GM12878 (cell line): Measurements from ENCODE around the gene RBM12. TPM values are rescaled to one million over a fixed set of nuclear protein-coding genes. Genes with fewer than 3 reads are reported as not detected.

Source experiments
- ATAC-seq: fragments of 200-7000 bp; cut with Tn5 transposase; 3 replicates; pipeline ENCODE4 v1.9.1; 2020; ENCODE audit warnings: mild to moderate bottlenecking, moderate library complexity
- BruUV-seq: library from RNA; stranded (reverse); fragments of 400-500 nt; replicated peaks from 2 replicates; lab custom pipeline; 2021; lab: Mats Ljungman, UMichigan
- CTCF ChIA-PET: fragments of 300-600 bp; sonication (Branson Sonifier 250); formaldehyde crosslinking; extraction: SDS; loops from one replicate; lab custom pipeline; 2021; ENCODE audit warnings: inconsistent platforms; lab: Yijun Ruan, JAX
- POLR2A ChIA-PET: fragments of 350-600 bp; formaldehyde crosslinking; extraction: SDS; loops from one replicate; lab custom pipeline; 2021; ENCODE audit warnings: inconsistent platforms; lab: Charles Lee
- RAD21 ChIA-PET: fragments of 300-600 bp; sonication (Branson Sonifier 250); formaldehyde crosslinking; loops from one replicate; lab custom pipeline; 2023; ENCODE audit warnings: antibody characterized with exemption; ENCODE audit not compliant: unreplicated experiment; lab: Charles Lee
- SMC1A ChIA-PET: fragments of 300-600 bp; sonication (Branson Sonifier 250); formaldehyde crosslinking; loops from one replicate; lab custom pipeline; 2023; ENCODE audit not compliant: unreplicated experiment, uncharacterized antibody; lab: Charles Lee
- DNase-seq: peaks from one replicate; pipeline ENCODE4 v3.0.0-alpha.2; 2011; ENCODE audit warnings: low read depth, low spot score
- FAIRE-seq: peaks from 3 replicates; lab custom pipeline; 2011; peaks lifted over from hg19 to GRCh38; lab: Jason Lieb, UNC
- H2AFZ ChIP-seq: 2 replicates; pipeline ENCODE4 v1.6.0; 2011; ENCODE audit warnings: low read depth, low read length, control low read depth; ENCODE audit not compliant: control insufficient read depth
- H3K27ac ChIP-seq: 2 replicates; pipeline ENCODE4 v1.5.1; 2011; ENCODE audit warnings: control low read depth; ENCODE audit not compliant: control insufficient read depth, insufficient read depth
- H3K27me3 ChIP-seq, 2 experiments: replicated peaks in 1 of 2; 2 replicates each; pipeline versions ENCODE4 v1.6.0 to v1.6.1; 2011; ENCODE audit warnings: low read length in 1 of 2; ENCODE audit not compliant: control insufficient read depth in 2 of 2, insufficient read depth in 2 of 2
- H3K36me3 ChIP-seq, 2 experiments: 2 replicates each; pipeline ENCODE4 v1.5.1; 2011; ENCODE audit warnings: low read length in 1 of 2; ENCODE audit not compliant: control insufficient read depth in 2 of 2, insufficient read depth in 2 of 2
- H3K4me1 ChIP-seq: 2 replicates; pipeline ENCODE4 v1.6.1; 2011; ENCODE audit warnings: mild to moderate bottlenecking, low read length, moderate library complexity, mixed read lengths; ENCODE audit not compliant: control insufficient read depth, insufficient read depth
- H3K4me2 ChIP-seq: 2 replicates; pipeline ENCODE4 v1.6.0; 2011; ENCODE audit warnings: control low read depth; ENCODE audit not compliant: control insufficient read depth, insufficient read depth
- H3K4me3 ChIP-seq: fragments of 200-600 bp; sonication (generic); 2 replicates; pipeline ENCODE4 v1.5.1; 2016
- H3K79me2 ChIP-seq: 2 replicates; pipeline ENCODE4 v1.6.0; 2011; ENCODE audit warnings: low read length; ENCODE audit not compliant: control insufficient read depth, insufficient read depth
- H3K9ac ChIP-seq: 2 replicates; pipeline ENCODE4 v1.8.0; 2011; ENCODE audit warnings: low read length, control low read depth, mixed read lengths; ENCODE audit not compliant: control insufficient read depth, insufficient read depth
- H3K9me3 ChIP-seq: replicated peaks from 3 replicates; pipeline ENCODE4 v1.5.1; 2011; ENCODE audit warnings: mild to moderate bottlenecking, low read length; ENCODE audit not compliant: control insufficient read depth, insufficient read depth
- H4K20me1 ChIP-seq: 2 replicates; pipeline ENCODE4 v1.6.0; 2011; ENCODE audit not compliant: control insufficient read depth, insufficient read depth
- BACH1 ChIP-seq: fragments of 450-650 bp; IDR thresholded peaks from 2 replicates; pipeline ENCODE4 v1.6.1; 2017; ENCODE audit warnings: mild to moderate bottlenecking, borderline replicate concordance
- GATAD2B ChIP-seq: fragments of 450-650 bp; conservative IDR thresholded peaks from 2 replicates; pipeline ENCODE4 v1.6.1; 2017; ENCODE audit warnings: low read depth, mild to moderate bottlenecking, moderate library complexity
- IRF4 ChIP-seq: IDR thresholded peaks from 2 replicates; pipeline ENCODE4 v1.6.1; 2011; ENCODE audit warnings: low read depth, low read length
- MTA3 ChIP-seq: IDR thresholded peaks from 2 replicates; pipeline ENCODE4 v1.6.1; 2012; ENCODE audit warnings: low read length, inconsistent platforms, borderline replicate concordance
- MYC ChIP-seq: IDR thresholded peaks from 2 replicates; pipeline ENCODE4 v1.6.1; 2011; ENCODE audit warnings: mild to moderate bottlenecking, low read length, moderate library complexity, inconsistent platforms; ENCODE audit not compliant: insufficient read depth, insufficient replicate concordance, insufficient read length, severe bottlenecking
- NFIC ChIP-seq: IDR thresholded peaks from 2 replicates; pipeline ENCODE4 v1.6.1; 2012; ENCODE audit warnings: low read depth, mild to moderate bottlenecking, inconsistent platforms, low read length, moderate library complexity
- NFYA ChIP-seq: IDR thresholded peaks from 2 replicates; pipeline ENCODE4 v1.6.1; 2011; ENCODE audit warnings: low read depth, mild to moderate bottlenecking, low read length, improper control_type of control experiment, borderline replicate concordance
- NR2C2 ChIP-seq: IDR thresholded peaks from 2 replicates; pipeline ENCODE4 v1.6.1; 2011; ENCODE audit warnings: borderline replicate concordance, low read depth; ENCODE audit not compliant: control insufficient read depth, insufficient read length
- NRF1 ChIP-seq: conservative IDR thresholded peaks from 2 replicates; pipeline ENCODE4 v1.6.1; 2011; ENCODE audit warnings: mild to moderate bottlenecking, low read depth, low read length, improper control_type of control experiment
- POLR2AphosphoS5 ChIP-seq: IDR thresholded peaks from 2 replicates; pipeline ENCODE4 v1.6.1; 2011; ENCODE audit warnings: mild to moderate bottlenecking, low read length, inconsistent platforms
- SUPT20H ChIP-seq: IDR thresholded peaks from 2 replicates; pipeline ENCODE4 v1.6.1; 2011; ENCODE audit warnings: low read depth, mild to moderate bottlenecking, low read length, moderate library complexity, borderline replicate concordance; ENCODE audit not compliant: control insufficient read depth
- ZNF217 ChIP-seq: fragments of 450-650 bp; IDR thresholded peaks from 2 replicates; pipeline ENCODE4 v1.6.1; 2017; ENCODE audit warnings: antibody characterized with exemption, mild to moderate bottlenecking
- ZNF384 ChIP-seq: IDR thresholded peaks from 2 replicates; pipeline ENCODE4 v1.6.1; 2012; ENCODE audit warnings: low read depth, mild to moderate bottlenecking, low read length, improper control_type of control experiment, borderline replicate concordance
- WGBS: methylation state at CpG from one replicate; pipeline ENCODE4 v1.1.6; 2016; ENCODE audit warnings: low lambda C conversion rate; ENCODE audit not compliant: insufficient replicate concordance, insufficient coverage; ENCODE audit errors: missing lambda C conversion rate; 5-methylcytosine and 5-hydroxymethylcytosine counted together
- in situ Hi-C: fragments of 300-500 bp; cut with MboI; formaldehyde crosslinking; loops from 9 replicates; pipeline ENCODE4 v1.14.3; 2018; ENCODE audit warnings: mixed read lengths
- intact Hi-C: fragments of 100-400 bp; cut with micrococcal nuclease; formaldehyde crosslinking; loops from one replicate; pipeline ENCODE4 v1.14.2; 2022; ENCODE audit not compliant: unreplicated experiment
- polyA plus RNA-seq, 11 experiments: library from polyadenylated mRNA; depleted of rRNA in 4 of 11; unstranded in 6 of 11; stranded (reverse) in 5 of 11; fragments of >200 nt; fragmentation: Nextera tagmentation in 4 of 11; fragmentation: Illumina TruSeq in 1 of 11; extraction: Ambion mirVana in 4 of 11; extraction: Trizol in 1 of 11; gene quantifications; 1 replicate in 1 of 11; 2 replicates in 10 of 11; pipeline versions ENCODE4 v1.2.1 to v1.2.3, GENCODE V29; 2011 to 2016; ENCODE audit warnings: inconsistent platforms in 2 of 11, missing spikeins in 2 of 11, low read depth in 1 of 11
- total RNA-seq, 4 experiments: library from RNA; depleted of rRNA in 3 of 4; stranded (reverse); fragments of >200 nt in 3 of 4; fragmentation: Illumina TruSeq in 1 of 4; extraction: Trizol in 1 of 4; gene quantifications; 2 replicates each; pipeline versions ENCODE4 v1.2.1 to v1.2.3, GENCODE V29; 2013 to 2021
- TF ChIP-seq, protein P1 (sequence below): IDR thresholded peaks from 2 replicates; pipeline ENCODE4 v1.6.1; 2012; ENCODE audit warnings: low read depth, low read length, improper control_type of control experiment
- TF ChIP-seq, protein P2 (sequence below), 3 experiments: IDR thresholded peaks in 2 of 3; conservative IDR thresholded peaks in 1 of 3; 2 replicates each; pipeline ENCODE4 v1.5.1; 2011; ENCODE audit warnings: low read depth in 3 of 3, low read length in 3 of 3, mild to moderate bottlenecking in 3 of 3, control low read depth in 2 of 3, moderate library complexity in 2 of 3, inconsistent platforms in 1 of 3, mixed read lengths in 1 of 3; ENCODE audit not compliant: control insufficient read depth in 2 of 3, insufficient read depth in 1 of 3; ENCODE audit errors: extremely low read depth in 1 of 3
- TF ChIP-seq, protein P3 (sequence below): fragments of 450-650 bp; formaldehyde crosslinking; IDR thresholded peaks from 2 replicates; pipeline ENCODE4 v1.5.0; 2022; ENCODE audit warnings: mild to moderate bottlenecking, missing genetic modification characterization

The RBM12 gene
- total and polyA plus RNA-seq, 10 of the 15 experiments (the other 5 are each of a cell fraction or from before 2014, with no cell fraction given) = 4.7 to 153 (median 58.5) TPM

DNA sequence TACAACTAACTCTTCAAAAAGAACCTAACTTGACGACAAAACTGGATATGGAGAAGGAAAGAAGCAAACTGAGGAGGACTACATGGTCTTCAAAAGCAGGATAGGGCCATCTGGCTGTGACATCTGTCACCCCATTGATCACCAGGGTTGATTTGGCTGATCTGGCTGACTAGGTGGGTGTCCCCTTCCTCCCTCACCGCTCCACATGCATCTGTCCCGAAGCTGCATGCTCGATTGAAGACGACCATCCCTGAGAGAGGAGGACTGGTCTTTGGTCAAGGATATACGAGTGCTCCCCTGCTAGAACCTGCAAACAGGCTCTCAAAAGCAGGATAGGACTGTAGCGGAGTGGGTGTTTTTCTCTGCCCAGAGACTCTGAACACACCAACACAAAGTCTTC, 21.7 kb downstream of the RBM12 start (continued):
- TF ChIP-seq, protein P1, sequence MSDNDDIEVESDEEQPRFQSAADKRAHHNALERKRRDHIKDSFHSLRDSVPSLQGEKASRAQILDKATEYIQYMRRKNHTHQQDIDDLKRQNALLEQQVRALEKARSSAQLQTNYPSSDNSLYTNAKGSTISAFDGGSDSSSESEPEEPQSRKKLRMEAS = no peak
- TF ChIP-seq, protein P2, sequence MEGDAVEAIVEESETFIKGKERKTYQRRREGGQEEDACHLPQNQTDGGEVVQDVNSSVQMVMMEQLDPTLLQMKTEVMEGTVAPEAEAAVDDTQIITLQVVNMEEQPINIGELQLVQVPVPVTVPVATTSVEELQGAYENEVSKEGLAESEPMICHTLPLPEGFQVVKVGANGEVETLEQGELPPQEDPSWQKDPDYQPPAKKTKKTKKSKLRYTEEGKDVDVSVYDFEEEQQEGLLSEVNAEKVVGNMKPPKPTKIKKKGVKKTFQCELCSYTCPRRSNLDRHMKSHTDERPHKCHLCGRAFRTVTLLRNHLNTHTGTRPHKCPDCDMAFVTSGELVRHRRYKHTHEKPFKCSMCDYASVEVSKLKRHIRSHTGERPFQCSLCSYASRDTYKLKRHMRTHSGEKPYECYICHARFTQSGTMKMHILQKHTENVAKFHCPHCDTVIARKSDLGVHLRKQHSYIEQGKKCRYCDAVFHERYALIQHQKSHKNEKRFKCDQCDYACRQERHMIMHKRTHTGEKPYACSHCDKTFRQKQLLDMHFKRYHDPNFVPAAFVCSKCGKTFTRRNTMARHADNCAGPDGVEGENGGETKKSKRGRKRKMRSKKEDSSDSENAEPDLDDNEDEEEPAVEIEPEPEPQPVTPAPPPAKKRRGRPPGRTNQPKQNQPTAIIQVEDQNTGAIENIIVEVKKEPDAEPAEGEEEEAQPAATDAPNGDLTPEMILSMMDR (IDR thresholded peaks at IDR 0.05 in 2 of 3, conservative IDR thresholded peaks at IDR 0.05 in 1 of 3; ENCODE audit: control insufficient read depth in 2 of 3, extremely low read depth in 1 of 3, insufficient read depth in 1 of 3, low read depth in 3 of 3, low read length in 3 of 3) = no peak
- TF ChIP-seq MYC (no peak), ZNF384 (no peak), MTA3 (no peak), NRF1 (no peak), GATAD2B (no peak)
- TF ChIP-seq, all 136 proteins: peak for 0

DNA sequence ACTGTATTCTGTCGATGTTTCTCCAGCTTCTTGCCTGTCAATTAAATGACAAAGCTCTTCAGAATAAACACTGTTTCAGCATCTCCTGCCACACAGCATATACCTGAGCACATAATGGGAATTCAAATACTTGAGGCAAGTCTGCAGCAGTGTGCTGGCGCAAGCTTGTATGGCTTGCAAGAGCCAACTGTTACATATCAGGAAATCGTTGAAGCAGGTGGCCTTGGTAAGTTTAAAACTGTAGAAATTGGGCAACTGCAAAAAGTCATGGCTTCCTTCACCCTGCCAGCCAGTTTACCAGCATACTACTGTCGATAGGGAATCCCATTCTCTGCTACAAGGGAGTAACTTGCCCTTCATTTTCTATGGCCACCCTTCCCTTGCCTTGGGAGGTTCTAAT, 23.0 kb downstream of the RBM12 start:
- H3K9ac ChIP-seq = no peak overlapping the region
- H3K4me2 ChIP-seq = no peak overlapping the region
- POLR2A ChIA-PET = interaction anchor here (0.5 kb wide), 1 partner anchor 417 kb away, joined by 3 read pairs; no protein-coding TSS in a partner anchor
- FAIRE-seq (no peak), DNase-seq (no peak), ATAC-seq (no peak)
- in situ Hi-C loops (no loop called here), intact Hi-C loops (no loop called here)
- H3K27ac ChIP-seq = no peak overlapping the region
- CTCF ChIA-PET = no interaction called here
- H3K4me1 ChIP-seq = no peaks in the 10 kb centered on the region
- RAD21 ChIA-PET = no interaction called here
- SMC1A ChIA-PET = interaction anchor here (1.7 to 2.1 kb wide), 2 partner anchors 11 to 22 kb away, joined by 4 read pairs; no protein-coding TSS in a partner anchor
- no peaks in the 10 kb centered on the region for H4K20me1 ChIP-seq
- no peak overlapping the region for H2AFZ ChIP-seq
- no peaks in the 10 kb centered on the region; the same call in none of the 2 replicates for H3K79me2 ChIP-seq
- 96% methylated on average over 4 of the region's 4 CpGs for WGBS
- no peak overlapping the region for H3K4me3 ChIP-seq
- 0 out of 4 replicates have a peak, but pooled peaks cover 0 to 7% of the 10 kb centered on the region in 2 experiments for H3K36me3 ChIP-seq
- H3K9me3 ChIP-seq = no peaks in the 10 kb centered on the region
- H3K27me3 ChIP-seq = no peaks in the 10 kb centered on the region
- no TSS peak for BruUV-seq
- TF ChIP-seq ZNF217 = no peak
- TF ChIP-seq MYC = no peak
- TF ChIP-seq, protein P3, sequence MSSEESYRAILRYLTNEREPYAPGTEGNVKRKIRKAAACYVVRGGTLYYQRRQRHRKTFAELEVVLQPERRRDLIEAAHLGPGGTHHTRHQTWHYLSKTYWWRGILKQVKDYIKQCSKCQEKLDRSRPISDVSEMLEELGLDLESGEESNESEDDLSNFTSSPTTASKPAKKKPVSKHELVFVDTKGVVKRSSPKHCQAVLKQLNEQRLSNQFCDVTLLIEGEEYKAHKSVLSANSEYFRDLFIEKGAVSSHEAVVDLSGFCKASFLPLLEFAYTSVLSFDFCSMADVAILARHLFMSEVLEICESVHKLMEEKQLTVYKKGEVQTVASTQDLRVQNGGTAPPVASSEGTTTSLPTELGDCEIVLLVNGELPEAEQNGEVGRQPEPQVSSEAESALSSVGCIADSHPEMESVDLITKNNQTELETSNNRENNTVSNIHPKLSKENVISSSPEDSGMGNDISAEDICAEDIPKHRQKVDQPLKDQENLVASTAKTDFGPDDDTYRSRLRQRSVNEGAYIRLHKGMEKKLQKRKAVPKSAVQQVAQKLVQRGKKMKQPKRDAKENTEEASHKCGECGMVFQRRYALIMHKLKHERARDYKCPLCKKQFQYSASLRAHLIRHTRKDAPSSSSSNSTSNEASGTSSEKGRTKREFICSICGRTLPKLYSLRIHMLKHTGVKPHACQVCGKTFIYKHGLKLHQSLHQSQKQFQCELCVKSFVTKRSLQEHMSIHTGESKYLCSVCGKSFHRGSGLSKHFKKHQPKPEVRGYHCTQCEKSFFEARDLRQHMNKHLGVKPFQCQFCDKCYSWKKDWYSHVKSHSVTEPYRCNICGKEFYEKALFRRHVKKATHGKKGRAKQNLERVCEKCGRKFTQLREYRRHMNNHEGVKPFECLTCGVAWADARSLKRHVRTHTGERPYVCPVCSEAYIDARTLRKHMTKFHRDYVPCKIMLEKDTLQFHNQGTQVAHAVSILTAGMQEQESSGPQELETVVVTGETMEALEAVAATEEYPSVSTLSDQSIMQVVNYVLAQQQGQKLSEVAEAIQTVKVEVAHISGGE (CRISPR knock-in tag) = no peak
- no peak for TF ChIP-seq NFYA
- no peak for TF ChIP-seq NFIC
- no peak for TF ChIP-seq POLR2AphosphoS5
- TF ChIP-seq ZNF384 = no peak
- no peak for TF ChIP-seq BACH1
- TF ChIP-seq SUPT20H = no peak
- no peak for TF ChIP-seq IRF4
- TF ChIP-seq NR2C2 = no peak
